Left lung (tissue), 10 donors: ENCODE results near the gene PLIN1. TPM values are rescaled to one million over a fixed set of nuclear protein-coding genes. Genes with fewer than 3 reads are reported as not detected.

Experiments used
- ATAC-seq: fragments of 200-7000 bp; cut with Tn5 transposase; one replicate; pipeline ENCODE4 v1.9.1; 2020; ENCODE audit warnings: moderate library complexity
- DNase-seq, 4 donors: peaks; one replicate each; pipeline ENCODE4 v3.0.0-alpha.2; 2013 to 2020
- H3K27ac ChIP-seq, 2 donors: fragments of 200-600 bp; sonication (generic) in 1 of 2; one replicate each; pipeline versions ENCODE4 v1.5.0 to v1.8.0; 2020 to 2021
- H3K27me3 ChIP-seq, 2 donors: fragments of 200-600 bp; sonication (generic) in 1 of 2; one replicate each; pipeline versions ENCODE4 v1.5.0 to v1.8.0; 2020 to 2021
- H3K36me3 ChIP-seq, 2 donors: fragments of 200-600 bp; sonication (generic) in 1 of 2; one replicate each; pipeline versions ENCODE4 v1.5.0 to v1.8.0; 2020 to 2021
- H3K4me1 ChIP-seq, 2 donors: fragments of 200-600 bp; one replicate each; pipeline ENCODE4 v1.8.0; 2021
- H3K4me3 ChIP-seq, 2 donors: fragments of 200-600 bp; sonication (generic) in 1 of 2; one replicate each; pipeline versions ENCODE4 v1.5.0 to v1.8.0; 2020 to 2021; ENCODE audit warnings: mild to moderate bottlenecking in 1 of 2
- H3K9me3 ChIP-seq, 2 donors: fragments of 200-600 bp; sonication (generic) in 1 of 2; one replicate each; pipeline versions ENCODE4 v1.5.0 to v1.8.0; 2020 to 2021
- CTCF ChIP-seq, 2 donors: fragments of 200-600 bp; sonication (generic) in 1 of 2; IDR thresholded peaks; one replicate each; pipeline versions ENCODE4 v1.5.0 to v1.8.0; 2021; ENCODE audit warnings: antibody characterized with exemption in 2 of 2
- intact Hi-C, 2 donors: fragments of 100-400 bp; cut with DNase I; formaldehyde crosslinking; loops; one replicate each; pipeline versions ENCODE4 v1.11.2 to v1.14.2; 2022
- polyA plus RNA-seq, 6 donors: library from polyadenylated mRNA; unstranded; fragments of 120-200 nt; gene quantifications; one replicate each; pipeline ENCODE4 v1.2.1, GENCODE V29; 2013; ENCODE audit not compliant: insufficient read length in 6 of 6
- total RNA-seq, 2 donors: library from RNA; stranded (reverse); fragmentation: NEBNext Ultra II Directional; extraction: Animal tissue kit (Norgen Biotek cat#: 25700); gene quantifications; one replicate each; pipeline ENCODE4 v1.2.1, GENCODE V29; 2021
- donor health status: DM: no; HTN: yes; CAD: no.
- donor health status: DM: no; HTN: no; CAD: no.

PLIN1 gene
- total and polyA plus RNA-seq, 8 donors: 0.37 to 1.7 (median 0.88) TPM

DNA sequence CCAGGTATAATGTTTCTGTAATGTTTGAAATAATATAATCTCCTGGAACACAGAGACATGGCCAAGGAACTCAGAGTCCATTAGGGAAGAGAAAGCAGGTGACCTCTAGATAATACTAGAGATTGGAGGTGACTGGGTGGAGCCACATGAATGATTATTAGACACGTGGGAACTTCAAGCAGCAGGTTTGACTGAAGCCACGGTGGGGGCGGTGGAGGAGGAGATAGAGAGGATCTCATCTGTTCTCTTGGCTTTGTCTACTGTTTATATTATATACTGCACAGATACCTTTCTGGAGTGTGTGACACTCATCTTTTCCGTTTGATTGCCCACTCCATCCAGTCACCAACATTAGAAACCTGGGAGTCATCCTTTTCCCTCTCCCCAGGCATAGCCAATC is 57.6 kb downstream of the PLIN1 start:
- DNase-seq: no peak
- intact Hi-C loops: no loop called here
- H3K36me3 ChIP-seq: peaks cover 0 to 85% of the 10 kb centered on the region in 2 donors
- ATAC-seq: no peak
- no peaks in the 10 kb centered on the region for H3K4me1 ChIP-seq
- no peak overlapping the region for H3K4me3 ChIP-seq
- TF ChIP-seq CTCF (IDR thresholded peaks at IDR 0.05): no peak
- no peaks in the 10 kb centered on the region for H3K9me3 ChIP-seq
- no peaks in the 10 kb centered on the region for H3K27me3 ChIP-seq
- H3K27ac ChIP-seq: no peak overlapping the region

DNA sequence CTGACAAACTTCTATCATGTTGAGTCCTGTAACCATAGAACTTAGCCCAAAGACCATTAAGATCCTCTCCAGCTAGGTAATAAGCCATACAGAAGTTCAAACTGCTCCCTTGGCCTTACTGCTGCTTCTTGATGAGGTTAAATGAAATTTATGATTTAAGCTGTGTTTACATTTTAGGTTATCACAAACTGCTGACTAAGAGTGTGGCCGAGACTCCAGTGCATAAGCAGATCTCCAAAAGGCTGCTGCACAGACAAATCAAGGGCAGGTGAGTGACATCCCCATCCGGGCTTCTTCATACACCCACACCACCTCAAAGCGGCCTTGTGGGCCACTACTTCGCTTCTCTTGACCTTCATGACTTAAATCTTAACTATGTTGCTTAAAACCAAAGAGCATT is 62.9 kb downstream of the PLIN1 start:
- H3K9me3 ChIP-seq: peaks cover 0 to 19% of the 10 kb centered on the region in 2 donors
- no peaks in the 10 kb centered on the region for H3K27me3 ChIP-seq
- no peak overlapping the region for H3K27ac ChIP-seq
- ATAC-seq (no peak), DNase-seq (no peak)
- H3K4me3 ChIP-seq: no peak overlapping the region
- no peaks in the 10 kb centered on the region for H3K4me1 ChIP-seq
- intact Hi-C loops: no loop called here
- TF ChIP-seq CTCF (IDR thresholded peaks at IDR 0.05): no peak
- H3K36me3 ChIP-seq: peaks cover 0 to 46% of the 10 kb centered on the region in 2 donors

DNA sequence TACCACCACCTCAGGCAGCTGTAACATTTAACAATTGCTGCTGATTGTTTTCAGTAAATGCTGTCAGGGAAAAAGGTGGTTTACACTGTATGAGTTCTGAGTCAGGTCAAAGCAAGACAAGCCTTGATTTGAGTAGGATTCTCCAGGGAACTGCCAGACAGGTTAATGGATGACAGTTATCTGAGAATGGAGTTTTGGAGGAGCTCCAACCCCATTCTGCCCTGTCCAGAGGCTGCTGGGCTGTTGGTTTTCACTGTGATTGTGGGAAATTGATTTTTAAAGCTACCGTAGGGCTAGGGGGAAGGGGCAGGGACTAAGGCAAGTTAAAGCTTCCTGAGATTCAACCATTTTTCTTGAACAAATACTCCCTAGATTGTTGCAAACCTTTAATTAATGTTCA is 64.0 kb downstream of the PLIN1 start:
- ATAC-seq (no peak), DNase-seq (no peak)
- H3K36me3 ChIP-seq: peaks cover 0 to 36% of the 10 kb centered on the region in 2 donors
- no peak for TF ChIP-seq CTCF (IDR thresholded peaks at IDR 0.05)
- H3K4me1 ChIP-seq: no peaks in the 10 kb centered on the region
- no peaks in the 10 kb centered on the region for H3K27me3 ChIP-seq
- peaks cover 0 to 21% of the 10 kb centered on the region in 2 donors for H3K9me3 ChIP-seq
- no peak overlapping the region for H3K27ac ChIP-seq
- no peak overlapping the region for H3K4me3 ChIP-seq
- intact Hi-C loops: no loop called here

Other genes starting within 250 kb of the PLIN1 start
- not detected for gene RHCG, start 182.8 kb downstream of the PLIN1 start, total RNA-seq
- gene RHCG, start 182.8 kb downstream of the PLIN1 start, polyA plus RNA-seq: 1 to 10 TPM; 2.2 to 3.1 (median 2.6) TPM
- gene TICRR, start 103.9 kb downstream of the PLIN1 start, total RNA-seq: 1 to 10 TPM; 1.7 to 1.8 TPM
- 10 to 100 TPM in 4 of 6 donors, 1 to 10 TPM in 2; 9.0 to 17.7 (median 11.2) TPM for gene TICRR, start 103.9 kb downstream of the PLIN1 start, polyA plus RNA-seq
- 1 to 10 TPM; 2.4 to 4.6 TPM for gene KIF7, start 23.9 kb downstream of the PLIN1 start, total RNA-seq
- 10 to 100 TPM; 11.1 to 16.7 (median 14.0) TPM for gene KIF7, start 23.9 kb downstream of the PLIN1 start, polyA plus RNA-seq
- 1 to 10 TPM; 5.6 to 8.6 TPM for gene PEX11A, start 11.4 kb upstream of the PLIN1 start, total RNA-seq
- gene PEX11A, start 11.4 kb upstream of the PLIN1 start, polyA plus RNA-seq: 10 to 100 TPM; 14.9 to 18.3 (median 16.9) TPM
- gene WDR93, start 11.4 kb upstream of the PLIN1 start, total RNA-seq: under 1 TPM; 0.20 to 0.52 TPM
- 1 to 10 TPM; 1.2 to 2.1 (median 1.6) TPM for gene WDR93, start 11.4 kb upstream of the PLIN1 start, polyA plus RNA-seq
- 1 to 10 TPM; 3.0 to 4.2 TPM for gene MESP1, start 71.9 kb upstream of the PLIN1 start, total RNA-seq
- under 1 TPM; 0.18 to 0.45 (median 0.34) TPM for gene MESP1, start 71.9 kb upstream of the PLIN1 start, polyA plus RNA-seq
- gene MESP2, start 97.0 kb upstream of the PLIN1 start, total RNA-seq: under 1 TPM in 1 of 2 donors, not detected in 1; 0.35 TPM
- gene MESP2, start 97.0 kb upstream of the PLIN1 start, polyA plus RNA-seq: under 1 TPM in 2 of 6 donors, not detected in 4; 0.14 to 0.34 TPM
- gene ANPEP, start 135.5 kb upstream of the PLIN1 start, total RNA-seq: 100 to 1,000 TPM in 1 of 2 donors, 10 to 100 TPM in 1; 27.2 to 139 TPM
- gene ANPEP, start 135.5 kb upstream of the PLIN1 start, polyA plus RNA-seq: 1 to 10 TPM; 3.0 to 6.6 (median 4.3) TPM
- 10 to 100 TPM; 34.2 to 34.8 TPM for gene AP3S2, start 214.6 kb upstream of the PLIN1 start, total RNA-seq
- 10 to 100 TPM; 27.1 to 39.5 (median 32.2) TPM for gene AP3S2, start 214.6 kb upstream of the PLIN1 start, polyA plus RNA-seq
- 10 to 100 TPM; 31.1 to 31.7 TPM for gene ARPIN, start 233.6 kb upstream of the PLIN1 start, total RNA-seq
- gene ARPIN, start 233.6 kb upstream of the PLIN1 start, polyA plus RNA-seq: 10 to 100 TPM; 32.3 to 37.4 (median 36.4) TPM